SH-SY5Y (cell line): ENCODE measurements around the gene BCO2.

Source experiments
- GATA2 ChIP-seq: IDR thresholded peaks from 2 replicates; pipeline ENCODE4 v1.6.1; 2011; ENCODE audit warnings: mild to moderate bottlenecking, low read depth, low read length
- GATA3 ChIP-seq: IDR thresholded peaks from 2 replicates; pipeline ENCODE4 v1.6.1; 2011; ENCODE audit warnings: low read depth, mild to moderate bottlenecking, low read length, moderate library complexity

DNA sequence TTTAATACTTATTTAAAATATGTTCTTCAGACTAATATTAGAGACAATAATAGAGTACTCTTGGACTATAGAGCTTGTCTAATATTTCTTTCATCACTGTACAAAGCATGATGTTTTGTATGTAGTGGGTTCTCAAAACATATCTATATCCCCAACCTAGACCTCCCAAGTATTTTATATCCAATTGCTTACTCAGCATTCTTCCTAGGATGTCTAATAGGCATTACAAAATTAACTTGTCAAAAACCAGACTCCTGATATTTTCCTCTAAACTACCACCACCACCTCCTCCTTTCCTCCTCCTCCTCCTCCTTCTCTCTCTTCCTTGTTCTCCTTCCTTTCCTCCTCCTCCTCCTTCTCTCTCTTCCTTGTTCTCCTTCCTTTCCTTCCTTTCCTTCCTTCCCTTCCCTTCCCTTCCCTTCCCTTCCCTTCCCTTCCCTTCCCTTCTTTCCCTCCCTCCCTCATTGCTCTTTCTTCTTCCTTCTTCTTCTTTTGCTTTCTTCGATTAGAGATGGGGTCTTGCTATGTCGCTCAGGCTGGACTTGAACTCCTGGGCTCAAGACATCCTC is 21.3 kb downstream of the BCO2 start:
- TF ChIP-seq GATA2 (no peak), GATA3 (no peak)
